Sigmoid colon (tissue), 7 donors: ENCODE measurements around the gene AUTS2. TPM values are rescaled to one million over a fixed set of nuclear protein-coding genes. Genes with fewer than 3 reads are reported as not detected.

Experiments used
- DNase-seq: peaks from one replicate; pipeline ENCODE4 v3.0.0-alpha.2; 2019
- H3K27ac ChIP-seq, 4 donors: fragments of 200-600 bp; sonication (generic); one replicate each; pipeline ENCODE4 v1.5.1; 2016 to 2019; ENCODE audit warnings: mild to moderate bottlenecking in 1 of 4
- H3K27me3 ChIP-seq, 3 donors: fragments of 200-600 bp; sonication (generic); one replicate each; pipeline ENCODE4 v1.5.1; 2019; ENCODE audit warnings: mild to moderate bottlenecking in 1 of 3
- H3K36me3 ChIP-seq, 4 donors: fragments of 200-600 bp; sonication (generic); one replicate each; pipeline ENCODE4 v1.5.1; 2016 to 2019
- H3K4me1 ChIP-seq, 4 donors: fragments of 200-600 bp; sonication (generic); one replicate each; pipeline ENCODE4 v1.5.1; 2017 to 2019
- H3K4me3 ChIP-seq, 4 donors: fragments of 200-600 bp; sonication (generic); one replicate each; pipeline ENCODE4 v1.5.1; 2017 to 2019; ENCODE audit warnings: mild to moderate bottlenecking in 2 of 4, moderate library complexity in 1 of 4
- H3K9me3 ChIP-seq, 4 donors: fragments of 200-600 bp in 3 of 4; sonication (generic) in 3 of 4; one replicate each; pipeline versions ENCODE4 v1.5.1 to v1.6.1; 2013 to 2019
- EP300 ChIP-seq, 4 donors: sonication (generic); formaldehyde crosslinking; IDR thresholded peaks; one replicate each; pipeline ENCODE4 v1.6.1; 2017; ENCODE audit warnings: antibody characterized with exemption in 4 of 4
- POLR2A ChIP-seq, 2 donors: fragments of 450-650 bp; IDR thresholded peaks; one replicate each; pipeline ENCODE4 v1.6.1; 2016; ENCODE audit warnings: antibody characterized with exemption in 2 of 2, mild to moderate bottlenecking in 2 of 2, moderate library complexity in 2 of 2
- POLR2AphosphoS5 ChIP-seq, 4 donors: sonication (generic); formaldehyde crosslinking; IDR thresholded peaks; one replicate each; pipeline ENCODE4 v1.6.1; 2017; ENCODE audit warnings: antibody characterized with exemption in 4 of 4
- WGBS, 2 donors: extraction: QIAGEN DNeasy Blood & Tissue Kit; methylation state at CpG; one replicate each; pipeline ENCODE4 v1.1.7; 2013; 5-methylcytosine and 5-hydroxymethylcytosine counted together
- intact Hi-C: fragments of 100-400 bp; cut with DNase I; formaldehyde crosslinking; loops from one replicate; pipeline ENCODE4 v1.15.1; 2023
- polyA plus RNA-seq, 3 donors: library from polyadenylated mRNA; stranded (reverse); fragments of 200-250 nt; gene quantifications; one replicate each; pipeline ENCODE4 v1.2.3, GENCODE V29; 2013
- total RNA-seq, 4 donors: library from RNA; depleted of rRNA; stranded (reverse); fragments of >200 nt; gene quantifications; one replicate each; pipeline ENCODE4 v1.1.0, GENCODE V29; 2016
- TF ChIP-seq, protein P1 (sequence below), 4 experiments: fragments of 450-650 bp in 3 of 4; fragments of 200-600 bp in 1 of 4; IDR thresholded peaks; one replicate each; pipeline ENCODE4 v1.5.1; 2016 to 2019; ENCODE audit warnings: antibody characterized with exemption in 4 of 4, mild to moderate bottlenecking in 3 of 4, moderate library complexity in 2 of 4
- donor health status: healthy with polysubstance abuse.
- donor health status: Bipolar disorder and iron deficiency.
- donor health status: healthy.

Gene AUTS2
- total and polyA plus RNA-seq, 7 donors, result 3.6 to 55.7 (median 25.5) TPM

DNA sequence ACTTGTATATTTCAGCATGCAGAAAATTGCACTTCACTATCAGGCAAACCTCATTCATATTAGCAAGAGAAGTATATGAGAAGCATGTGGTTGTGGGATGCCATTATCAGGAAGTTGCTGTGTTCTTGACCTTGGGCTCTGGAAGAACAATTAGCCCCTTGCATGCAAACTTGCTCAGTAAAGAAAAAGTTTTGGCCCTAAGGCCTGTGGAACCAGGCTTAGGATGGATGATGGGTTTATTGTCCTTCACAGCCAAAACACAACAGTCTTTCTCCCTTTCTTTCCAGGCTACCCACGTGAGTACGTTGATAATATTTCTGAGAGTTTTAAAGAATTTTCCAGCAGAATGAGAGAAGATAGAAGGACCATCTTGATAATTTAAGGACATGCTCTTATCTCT is 166.4 kb downstream of the AUTS2 start:
- no peaks in the 10 kb centered on the region for H3K36me3 ChIP-seq
- 77 to 87% methylated on average over 2 of the region's 2 CpGs for WGBS, 2 donors
- no peak overlapping the region for H3K4me3 ChIP-seq
- no peak for TF ChIP-seq EP300 (IDR thresholded peaks at IDR 0.05)
- TF ChIP-seq POLR2AphosphoS5 (IDR thresholded peaks at IDR 0.05), result no peak
- TF ChIP-seq POLR2A (IDR thresholded peaks at IDR 0.05), result no peak
- TF ChIP-seq, protein P1, sequence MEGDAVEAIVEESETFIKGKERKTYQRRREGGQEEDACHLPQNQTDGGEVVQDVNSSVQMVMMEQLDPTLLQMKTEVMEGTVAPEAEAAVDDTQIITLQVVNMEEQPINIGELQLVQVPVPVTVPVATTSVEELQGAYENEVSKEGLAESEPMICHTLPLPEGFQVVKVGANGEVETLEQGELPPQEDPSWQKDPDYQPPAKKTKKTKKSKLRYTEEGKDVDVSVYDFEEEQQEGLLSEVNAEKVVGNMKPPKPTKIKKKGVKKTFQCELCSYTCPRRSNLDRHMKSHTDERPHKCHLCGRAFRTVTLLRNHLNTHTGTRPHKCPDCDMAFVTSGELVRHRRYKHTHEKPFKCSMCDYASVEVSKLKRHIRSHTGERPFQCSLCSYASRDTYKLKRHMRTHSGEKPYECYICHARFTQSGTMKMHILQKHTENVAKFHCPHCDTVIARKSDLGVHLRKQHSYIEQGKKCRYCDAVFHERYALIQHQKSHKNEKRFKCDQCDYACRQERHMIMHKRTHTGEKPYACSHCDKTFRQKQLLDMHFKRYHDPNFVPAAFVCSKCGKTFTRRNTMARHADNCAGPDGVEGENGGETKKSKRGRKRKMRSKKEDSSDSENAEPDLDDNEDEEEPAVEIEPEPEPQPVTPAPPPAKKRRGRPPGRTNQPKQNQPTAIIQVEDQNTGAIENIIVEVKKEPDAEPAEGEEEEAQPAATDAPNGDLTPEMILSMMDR (IDR thresholded peaks at IDR 0.05), result no peak
- peaks cover 0 to 11% (median 0%) of the 10 kb centered on the region in 4 donors for H3K4me1 ChIP-seq
- no peaks in the 10 kb centered on the region for H3K9me3 ChIP-seq
- no peaks in the 10 kb centered on the region for H3K27me3 ChIP-seq
- intact Hi-C loops, result no loop called here
- DNase-seq, result no peak
- no peak overlapping the region for H3K27ac ChIP-seq

DNA sequence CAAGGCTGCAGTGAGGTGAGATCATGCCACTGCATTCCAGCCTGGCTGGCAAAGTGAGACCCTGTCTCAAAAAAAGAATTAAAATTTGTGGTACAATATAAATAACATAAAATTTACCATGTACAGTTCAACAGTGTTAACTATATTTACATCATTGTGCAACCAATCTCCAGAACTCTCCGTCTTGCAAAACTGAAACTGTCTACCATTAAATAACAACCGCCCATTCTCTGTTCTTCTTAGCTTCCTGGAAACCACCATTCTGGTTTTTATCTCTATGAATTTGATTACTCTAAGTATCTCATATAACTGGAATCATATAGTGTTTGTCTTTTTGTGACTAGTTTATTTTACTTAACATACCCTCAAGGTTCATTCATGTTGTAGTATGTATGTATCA is 167.6 kb downstream of the AUTS2 start:
- no peaks in the 10 kb centered on the region for H3K9me3 ChIP-seq
- no peak overlapping the region for H3K4me3 ChIP-seq
- TF ChIP-seq EP300 (IDR thresholded peaks at IDR 0.05), result no peak
- TF ChIP-seq POLR2A (IDR thresholded peaks at IDR 0.05), result no peak
- TF ChIP-seq, protein P1 (IDR thresholded peaks at IDR 0.05), result no peak
- TF ChIP-seq POLR2AphosphoS5 (IDR thresholded peaks at IDR 0.05), result no peak
- peaks cover 0 to 11% (median 0%) of the 10 kb centered on the region in 4 donors for H3K4me1 ChIP-seq
- H3K27ac ChIP-seq, result no peak overlapping the region
- DNase-seq, result no peak
- intact Hi-C loops, result no loop called here
- H3K36me3 ChIP-seq, result no peaks in the 10 kb centered on the region
- 52 to 66% methylated on average over 2 of the region's 2 CpGs for WGBS, 2 donors
- H3K27me3 ChIP-seq, result no peaks in the 10 kb centered on the region

DNA sequence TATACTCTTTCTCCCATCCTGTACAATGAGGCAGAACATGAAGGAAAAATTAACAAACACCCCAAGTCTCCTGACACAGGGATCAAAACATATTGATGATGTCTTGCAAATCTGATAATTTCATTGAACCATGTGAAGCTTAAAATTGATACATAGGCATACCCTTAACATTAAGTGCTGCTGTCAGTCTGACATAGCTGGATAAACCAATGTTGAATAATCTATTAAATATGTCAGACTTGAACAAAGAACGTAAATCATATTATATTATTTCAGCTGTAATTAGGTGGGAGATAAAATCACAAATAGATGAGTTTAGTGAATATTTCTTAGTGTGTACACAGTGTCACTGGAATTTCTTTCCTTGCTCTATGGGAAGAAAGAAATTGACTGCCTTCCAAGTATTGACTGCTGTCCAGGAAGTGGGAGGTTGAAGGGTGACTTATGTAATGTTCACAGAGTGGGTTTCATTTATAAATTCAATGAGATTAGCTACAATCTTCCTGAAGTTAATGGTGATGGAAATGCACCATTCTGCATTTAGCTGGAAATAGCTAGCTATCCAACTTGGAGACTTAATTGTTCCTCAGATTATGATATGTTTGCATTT is 170.8 kb downstream of the AUTS2 start:
- H3K9me3 ChIP-seq, result no peaks in the 10 kb centered on the region
- H3K4me3 ChIP-seq, result no peak overlapping the region
- no peaks in the 10 kb centered on the region for H3K27me3 ChIP-seq
- intact Hi-C loops, result no loop called here
- H3K36me3 ChIP-seq, result no peaks in the 10 kb centered on the region
- 78 to 79% methylated on average over 1 of the region's 1 CpG for WGBS, 2 donors
- TF ChIP-seq POLR2A (IDR thresholded peaks at IDR 0.05) (no peak), POLR2AphosphoS5 (IDR thresholded peaks at IDR 0.05) (no peak), EP300 (IDR thresholded peaks at IDR 0.05) (no peak)
- TF ChIP-seq, protein P1 (IDR thresholded peaks at IDR 0.05), result no peak
- DNase-seq, result no peak
- no peak overlapping the region for H3K27ac ChIP-seq
- H3K4me1 ChIP-seq, result peaks cover 0 to 33% (median 23%) of the 10 kb centered on the region in 4 donors

DNA sequence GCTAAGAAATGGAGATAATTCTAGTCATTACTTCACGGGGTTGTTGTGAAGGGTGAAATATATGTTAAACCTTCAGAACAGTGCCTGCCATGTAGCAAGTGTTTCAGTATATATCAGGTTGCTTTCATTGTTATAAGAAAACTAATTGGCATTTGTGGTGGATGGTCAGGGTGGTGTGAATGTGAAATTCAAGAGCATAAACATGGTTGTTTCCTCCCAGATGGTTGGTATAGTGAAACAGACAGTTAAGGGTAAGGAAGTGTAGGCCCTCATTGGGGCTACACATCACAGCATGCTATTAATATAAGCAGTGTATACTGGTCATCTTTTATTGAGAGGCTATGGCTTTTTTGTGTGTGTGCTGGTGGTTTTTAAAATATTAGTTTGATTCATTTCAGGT is 171.6 kb downstream of the AUTS2 start:
- peaks cover 0 to 40% (median 26%) of the 10 kb centered on the region in 4 donors for H3K4me1 ChIP-seq
- no peak overlapping the region for H3K4me3 ChIP-seq
- no peak for DNase-seq
- H3K9me3 ChIP-seq, result no peaks in the 10 kb centered on the region
- WGBS, 2 donors, result 76 to 97% methylated on average over 1 of the region's 1 CpG
- no peaks in the 10 kb centered on the region for H3K27me3 ChIP-seq
- TF ChIP-seq, protein P1 (IDR thresholded peaks at IDR 0.05), result no peak
- TF ChIP-seq POLR2A (IDR thresholded peaks at IDR 0.05), result no peak
- TF ChIP-seq POLR2AphosphoS5 (IDR thresholded peaks at IDR 0.05), result no peak
- no peak for TF ChIP-seq EP300 (IDR thresholded peaks at IDR 0.05)
- intact Hi-C loops, result loop anchor here (5.0 kb wide), 1 partner anchor 173 kb away; the partner anchor contains the start of gene AUTS2
- H3K27ac ChIP-seq, result no peak overlapping the region
- H3K36me3 ChIP-seq, result no peaks in the 10 kb centered on the region

DNA sequence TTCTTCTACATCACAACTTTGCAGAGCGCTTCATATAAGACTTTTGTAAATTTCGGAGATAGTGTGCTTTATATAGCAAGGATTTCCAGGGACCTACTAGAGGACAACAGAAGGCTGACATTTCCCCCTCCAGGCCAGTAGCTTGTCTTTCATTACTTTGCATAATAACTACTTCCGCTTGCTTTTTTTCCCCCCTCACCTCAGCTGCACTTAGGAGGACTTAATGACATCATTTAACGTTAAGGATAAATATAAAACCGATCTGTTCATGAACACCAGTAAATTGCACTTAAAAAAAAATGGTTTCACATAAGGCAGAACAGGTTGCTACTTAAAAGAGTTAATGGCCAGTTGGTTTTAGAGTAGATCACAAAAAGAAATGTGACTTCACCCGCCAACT is 172.3 kb downstream of the AUTS2 start:
- TF ChIP-seq EP300 (IDR thresholded peaks at IDR 0.05), result no peak
- TF ChIP-seq, protein P1 (IDR thresholded peaks at IDR 0.05), result no peak
- no peak for TF ChIP-seq POLR2AphosphoS5 (IDR thresholded peaks at IDR 0.05)
- no peak for TF ChIP-seq POLR2A (IDR thresholded peaks at IDR 0.05)
- Histone ChIP-seq H3K9me3 (no peaks in the 10 kb centered on the region), H3K36me3 (no peaks in the 10 kb centered on the region), H3K27me3 (no peaks in the 10 kb centered on the region), H3K27ac (no peak overlapping the region), H3K4me3 (no peak overlapping the region), H3K4me1 (peaks cover 0 to 47% (median 30%) of the 10 kb centered on the region in 4 donors)
- 81 to 88% methylated on average over 6 of the region's 6 CpGs for WGBS, 2 donors
- no peak for DNase-seq
- intact Hi-C loops, result loop anchor here (5.0 kb wide), 1 partner anchor 173 kb away; the partner anchor contains the start of gene AUTS2
